Measurements from ENCODE around the gene GRID1. TPM values are rescaled to one million over a fixed set of nuclear protein-coding genes. Genes with fewer than 3 reads are reported as not detected.

GRID1 gene
- total RNA-seq, 1 experiment from 2014 or later, result 5.6 TPM

- TF ChIP-seq SP1 (IDR thresholded peaks at IDR 0.05; ENCODE audit: low read depth) (no peak), TCF7L2 (IDR thresholded peaks at IDR 0.05; ENCODE audit: borderline replicate concordance, extremely low read depth, insufficient read depth, insufficient read length) (no peak), REST (IDR thresholded peaks at IDR 0.05; ENCODE audit: low read depth) (no peak), POLR2AphosphoS5 (IDR thresholded peaks at IDR 0.05; ENCODE audit: low read depth, low read length) (no peak), RAD21 (IDR thresholded peaks at IDR 0.05; ENCODE audit: low read depth) (no peak), JUND (IDR thresholded peaks at IDR 0.05) (no peak)
- no peaks in the 10 kb centered on the region for H3K9me3 ChIP-seq (ENCODE audit: control insufficient read depth in 1 of 2, insufficient read depth in 1 of 2, low read depth in 1 of 2, low read length in 2 of 2)
- no peak for ATAC-seq
- no peaks in the 10 kb centered on the region for H4K20me1 ChIP-seq (ENCODE audit: insufficient read depth)
- CTCF ChIA-PET, result no interaction called here
- intact Hi-C loops (cut with micrococcal nuclease), result no loop called here
- no peak for DNase-seq (ENCODE audit: low read depth, low spot score)
- no peaks in the 10 kb centered on the region for H3K9me2 ChIP-seq (ENCODE audit: insufficient read depth)
- no peaks in the 10 kb centered on the region for H3K79me2 ChIP-seq (ENCODE audit: insufficient read depth, low read length)
- no peak overlapping the region for H3K4me3 ChIP-seq (replicated peaks in 1 of 2; ENCODE audit: low read depth in 1 of 2, low read length in 2 of 2)
- H3K27ac ChIP-seq (ENCODE audit: low read depth, low read length), result no peak overlapping the region
- no peaks in the 10 kb centered on the region for H3K36me3 ChIP-seq (ENCODE audit: control insufficient read depth in 1 of 2, insufficient read depth in 2 of 2, low read length in 2 of 2)
- no peaks in the 10 kb centered on the region for H3K27me3 ChIP-seq (ENCODE audit: insufficient read depth, low read length)
- RAD21 ChIA-PET (ENCODE audit: low non-redundant PET in 1 of 2, low total read pairs in 2 of 2, uncharacterized antibody in 2 of 2, unreplicated experiment in 2 of 2), result no interaction called here
- BruUV-seq (replicated peaks), result no TSS peak
- POLR2A ChIA-PET, result no interaction called here
- H3K9ac ChIP-seq (ENCODE audit: low read length), result no peak overlapping the region
- no peak overlapping the region for H3K4me2 ChIP-seq (ENCODE audit: low read length)
- H2AFZ ChIP-seq (ENCODE audit: low read depth, low read length, poor library complexity, severe bottlenecking), result no peak overlapping the region
- no peaks in the 10 kb centered on the region for H3K4me1 ChIP-seq (ENCODE audit: control insufficient read depth in 1 of 2, insufficient read depth in 2 of 2, low read length in 2 of 2)
These were observed 502.4 kb downstream of the GRID1 start for GRCh38 chr10:85864173-85864549.

All from HCT116 (cell line).